ENCODE results near the gene LRRC8A. TPM values are rescaled to one million over a fixed set of nuclear protein-coding genes. Genes with fewer than 3 reads are reported as not detected.

The LRRC8A gene
- polyA plus RNA-seq, 1 of the 3 experiments (the other 2 are of a cell fraction): 30.4 TPM

DNA sequence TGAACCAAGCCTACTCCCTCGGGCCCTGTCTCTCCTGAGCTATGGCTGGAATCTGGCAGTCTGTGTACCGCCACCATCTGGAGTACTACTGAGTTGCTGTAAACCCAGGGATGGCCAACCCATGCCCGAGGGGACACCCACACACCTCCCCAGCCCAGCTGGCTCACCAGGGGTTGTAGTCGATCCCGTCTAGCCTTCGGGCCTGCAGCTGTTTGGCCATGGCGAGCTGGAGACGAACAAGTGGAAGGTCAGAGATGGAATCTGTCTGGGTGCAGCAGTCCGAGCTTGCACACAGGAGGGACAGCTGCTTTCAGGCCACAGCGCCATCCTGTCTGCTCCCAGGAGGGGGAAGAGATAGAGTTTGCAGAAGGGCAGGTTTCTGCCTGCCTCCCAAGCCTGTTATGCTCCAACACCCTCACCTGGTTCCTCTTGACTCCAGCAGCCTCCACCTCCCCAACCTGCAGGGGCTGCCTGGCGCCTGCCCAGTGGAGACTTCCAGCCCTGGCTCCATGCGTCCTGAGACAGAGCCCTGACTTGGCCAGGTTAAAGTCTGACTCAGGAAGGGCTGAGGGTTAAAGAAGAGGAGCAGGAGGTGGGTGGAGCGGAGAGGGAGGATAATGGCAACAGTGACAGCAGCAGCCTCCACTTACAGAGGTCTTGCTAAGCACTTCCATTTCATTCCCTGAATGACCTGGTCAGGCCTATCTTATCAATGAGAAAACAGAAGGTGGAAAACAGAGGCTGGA, 36.6 kb upstream of the LRRC8A start (continued):
- TF ChIP-seq, protein P1, sequence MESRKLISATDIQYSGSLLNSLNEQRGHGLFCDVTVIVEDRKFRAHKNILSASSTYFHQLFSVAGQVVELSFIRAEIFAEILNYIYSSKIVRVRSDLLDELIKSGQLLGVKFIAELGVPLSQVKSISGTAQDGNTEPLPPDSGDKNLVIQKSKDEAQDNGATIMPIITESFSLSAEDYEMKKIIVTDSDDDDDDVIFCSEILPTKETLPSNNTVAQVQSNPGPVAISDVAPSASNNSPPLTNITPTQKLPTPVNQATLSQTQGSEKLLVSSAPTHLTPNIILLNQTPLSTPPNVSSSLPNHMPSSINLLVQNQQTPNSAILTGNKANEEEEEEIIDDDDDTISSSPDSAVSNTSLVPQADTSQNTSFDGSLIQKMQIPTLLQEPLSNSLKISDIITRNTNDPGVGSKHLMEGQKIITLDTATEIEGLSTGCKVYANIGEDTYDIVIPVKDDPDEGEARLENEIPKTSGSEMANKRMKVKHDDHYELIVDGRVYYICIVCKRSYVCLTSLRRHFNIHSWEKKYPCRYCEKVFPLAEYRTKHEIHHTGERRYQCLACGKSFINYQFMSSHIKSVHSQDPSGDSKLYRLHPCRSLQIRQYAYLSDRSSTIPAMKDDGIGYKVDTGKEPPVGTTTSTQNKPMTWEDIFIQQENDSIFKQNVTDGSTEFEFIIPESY (IDR thresholded peaks at IDR 0.05; ENCODE audit: borderline replicate concordance, low read depth): no peak

DNA sequence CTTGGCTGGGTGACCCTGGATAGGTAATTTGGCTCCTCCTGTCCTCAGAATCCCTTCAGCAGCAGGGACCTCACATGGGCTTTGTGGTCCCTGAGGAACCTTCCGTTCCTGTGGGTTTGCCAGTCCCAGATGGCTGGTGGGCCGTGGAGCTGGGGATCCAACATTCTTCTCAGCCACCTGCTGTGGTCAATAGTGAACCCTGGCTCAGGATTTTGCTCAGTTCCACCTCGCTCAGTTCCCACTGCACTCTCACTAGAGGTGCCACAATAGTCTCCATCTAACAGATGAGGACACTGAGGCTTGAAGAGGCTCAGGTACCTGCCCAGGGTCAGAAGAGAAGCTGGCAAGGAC, 35.3 kb upstream of the LRRC8A start:
- Histone ChIP-seq H3K27me3 (ENCODE audit: insufficient read depth) (no peaks in the 10 kb centered on the region), H4K20me1 (ENCODE audit: insufficient read depth) (no peaks in the 10 kb centered on the region), H3K9ac (no peak overlapping the region), H3K4me3 (ENCODE audit: low read depth in 2 of 2, low read length in 1 of 2) (no peak overlapping the region), H3K27ac (ENCODE audit: low read depth in 2 of 2, low read length in 1 of 2) (no peak overlapping the region), H3K9me3 (no peaks in the 10 kb centered on the region), H3F3A (replicated peaks; ENCODE audit: insufficient read depth) (no peaks in the 10 kb centered on the region), H3K36me3 (replicated peaks in 1 of 2; ENCODE audit: control insufficient read depth in 1 of 2, insufficient read depth in 2 of 2, low read length in 1 of 2) (peaks cover 0 to 5% of the 10 kb centered on the region in 2 experiments), H3K4me1 (ENCODE audit: control insufficient read depth in 1 of 2, insufficient read depth in 2 of 2, low read depth in 1 of 2, low read length in 1 of 2) (peaks cover 0 to 19% of the 10 kb centered on the region in 2 experiments; a peak in 1 of 4 replicates), H3K9me2 (no peaks in the 10 kb centered on the region), H3K4me2 (no peak overlapping the region), H3K79me2 (ENCODE audit: insufficient read depth) (no peaks in the 10 kb centered on the region), H2AFZ (ENCODE audit: low read depth) (no peak overlapping the region)
- ChIA-PET CTCF (interaction anchor here (0.6 to 6.5 kb wide), 3 partner anchors 13 to 81 kb away, joined by 3 to 47 read pairs (median 3); partner anchors contain the start of gene ENDOG), POLR2A (no interaction called here)
- DNase-seq: no peak
- TF ChIP-seq RAD21 (IDR thresholded peaks at IDR 0.05; ENCODE audit: low read length) (no peak), SMC3 (IDR thresholded peaks at IDR 0.05; ENCODE audit: low read depth, low read length) (no peak), FOXM1 (IDR thresholded peaks at IDR 0.05; ENCODE audit: low read depth) (no peak), JUND (IDR thresholded peaks at IDR 0.05) (no peak), FOXJ3 (CRISPR knock-in tag; IDR thresholded peaks at IDR 0.05) (no peak), ELF1 (IDR thresholded peaks at IDR 0.05) (no peak), TEAD4 (IDR thresholded peaks at IDR 0.05; ENCODE audit: borderline replicate concordance, insufficient read depth) (no peak), SIN3A (IDR thresholded peaks at IDR 0.05; ENCODE audit: borderline replicate concordance, low read depth, low read length) (no peak), NFIC (IDR thresholded peaks at IDR 0.05; ENCODE audit: borderline replicate concordance) (no peak), MXI1 (IDR thresholded peaks at IDR 0.05; ENCODE audit: low read depth, low read length) (no peak), POLR2AphosphoS5 (IDR thresholded peaks at IDR 0.05; ENCODE audit: low read depth, low read length) (no peak), TAF1 (IDR thresholded peaks at IDR 0.05; ENCODE audit: borderline replicate concordance, low read depth, low read length) (no peak), RXRA (IDR thresholded peaks at IDR 0.05; ENCODE audit: borderline replicate concordance, low read depth) (no peak)
- TF ChIP-seq, protein P2, sequence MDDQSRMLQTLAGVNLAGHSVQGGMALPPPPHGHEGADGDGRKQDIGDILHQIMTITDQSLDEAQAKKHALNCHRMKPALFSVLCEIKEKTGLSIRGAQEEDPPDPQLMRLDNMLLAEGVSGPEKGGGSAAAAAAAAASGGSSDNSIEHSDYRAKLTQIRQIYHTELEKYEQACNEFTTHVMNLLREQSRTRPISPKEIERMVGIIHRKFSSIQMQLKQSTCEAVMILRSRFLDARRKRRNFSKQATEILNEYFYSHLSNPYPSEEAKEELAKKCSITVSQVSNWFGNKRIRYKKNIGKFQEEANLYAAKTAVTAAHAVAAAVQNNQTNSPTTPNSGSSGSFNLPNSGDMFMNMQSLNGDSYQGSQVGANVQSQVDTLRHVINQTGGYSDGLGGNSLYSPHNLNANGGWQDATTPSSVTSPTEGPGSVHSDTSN (IDR thresholded peaks at IDR 0.05): no peak
- TF ChIP-seq, protein P3, sequence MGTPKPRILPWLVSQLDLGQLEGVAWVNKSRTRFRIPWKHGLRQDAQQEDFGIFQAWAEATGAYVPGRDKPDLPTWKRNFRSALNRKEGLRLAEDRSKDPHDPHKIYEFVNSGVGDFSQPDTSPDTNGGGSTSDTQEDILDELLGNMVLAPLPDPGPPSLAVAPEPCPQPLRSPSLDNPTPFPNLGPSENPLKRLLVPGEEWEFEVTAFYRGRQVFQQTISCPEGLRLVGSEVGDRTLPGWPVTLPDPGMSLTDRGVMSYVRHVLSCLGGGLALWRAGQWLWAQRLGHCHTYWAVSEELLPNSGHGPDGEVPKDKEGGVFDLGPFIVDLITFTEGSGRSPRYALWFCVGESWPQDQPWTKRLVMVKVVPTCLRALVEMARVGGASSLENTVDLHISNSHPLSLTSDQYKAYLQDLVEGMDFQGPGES (IDR thresholded peaks at IDR 0.05; ENCODE audit: low read depth, low read length): no peak
- TF ChIP-seq, protein P1 (IDR thresholded peaks at IDR 0.05; ENCODE audit: borderline replicate concordance, low read depth): no peak
- TF ChIP-seq, protein P4, sequence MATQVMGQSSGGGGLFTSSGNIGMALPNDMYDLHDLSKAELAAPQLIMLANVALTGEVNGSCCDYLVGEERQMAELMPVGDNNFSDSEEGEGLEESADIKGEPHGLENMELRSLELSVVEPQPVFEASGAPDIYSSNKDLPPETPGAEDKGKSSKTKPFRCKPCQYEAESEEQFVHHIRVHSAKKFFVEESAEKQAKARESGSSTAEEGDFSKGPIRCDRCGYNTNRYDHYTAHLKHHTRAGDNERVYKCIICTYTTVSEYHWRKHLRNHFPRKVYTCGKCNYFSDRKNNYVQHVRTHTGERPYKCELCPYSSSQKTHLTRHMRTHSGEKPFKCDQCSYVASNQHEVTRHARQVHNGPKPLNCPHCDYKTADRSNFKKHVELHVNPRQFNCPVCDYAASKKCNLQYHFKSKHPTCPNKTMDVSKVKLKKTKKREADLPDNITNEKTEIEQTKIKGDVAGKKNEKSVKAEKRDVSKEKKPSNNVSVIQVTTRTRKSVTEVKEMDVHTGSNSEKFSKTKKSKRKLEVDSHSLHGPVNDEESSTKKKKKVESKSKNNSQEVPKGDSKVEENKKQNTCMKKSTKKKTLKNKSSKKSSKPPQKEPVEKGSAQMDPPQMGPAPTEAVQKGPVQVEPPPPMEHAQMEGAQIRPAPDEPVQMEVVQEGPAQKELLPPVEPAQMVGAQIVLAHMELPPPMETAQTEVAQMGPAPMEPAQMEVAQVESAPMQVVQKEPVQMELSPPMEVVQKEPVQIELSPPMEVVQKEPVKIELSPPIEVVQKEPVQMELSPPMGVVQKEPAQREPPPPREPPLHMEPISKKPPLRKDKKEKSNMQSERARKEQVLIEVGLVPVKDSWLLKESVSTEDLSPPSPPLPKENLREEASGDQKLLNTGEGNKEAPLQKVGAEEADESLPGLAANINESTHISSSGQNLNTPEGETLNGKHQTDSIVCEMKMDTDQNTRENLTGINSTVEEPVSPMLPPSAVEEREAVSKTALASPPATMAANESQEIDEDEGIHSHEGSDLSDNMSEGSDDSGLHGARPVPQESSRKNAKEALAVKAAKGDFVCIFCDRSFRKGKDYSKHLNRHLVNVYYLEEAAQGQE (IDR thresholded peaks at IDR 0.05; ENCODE audit: low read depth, low read length): no peak
- 93% methylated on average over 2 of the region's 3 CpGs for WGBS (ENCODE audit: low lambda C conversion rate)
